HCT116 (cell line): ENCODE data around the gene NRTN. TPM values are rescaled to one million over a fixed set of nuclear protein-coding genes. Genes with fewer than 3 reads are reported as not detected.

Experiments
- ATAC-seq: fragments of 200-7000 bp; cut with Tn5 transposase; 2 replicates; pipeline ENCODE4 v1.9.1; 2020; ENCODE audit warnings: mild to moderate bottlenecking, moderate library complexity
- BruUV-seq: library from RNA; stranded (reverse); fragments of 400-500 nt; replicated peaks from 2 replicates; lab custom pipeline; 2021; lab: Mats Ljungman, UMichigan
- CTCF ChIA-PET: fragments of 300-600 bp; sonication (Branson Sonifier 250); formaldehyde crosslinking; loops from one replicate; lab custom pipeline; 2021; ENCODE audit warnings: antibody characterized with exemption; lab: Charles Lee
- POLR2A ChIA-PET: fragments of 300-600, 350-600 bp; sonication (Branson Sonifier 250); formaldehyde crosslinking; loops from one replicate; lab custom pipeline; 2021; ENCODE audit warnings: antibody characterized with exemption; lab: Charles Lee
- RAD21 ChIA-PET, 2 experiments: fragments of 300-600 bp; sonication (Branson Sonifier 250); formaldehyde crosslinking; loops; one replicate each; lab custom pipeline; 2023; ENCODE audit warnings: low total read pairs in 2 of 2; ENCODE audit not compliant: uncharacterized antibody in 2 of 2, unreplicated experiment in 2 of 2, low non-redundant PET in 1 of 2; lab: Charles Lee
- DNase-seq: peaks from one replicate; pipeline ENCODE4 v3.0.0-alpha.2; 2010; ENCODE audit warnings: low read depth, low spot score
- H2AFZ ChIP-seq: fragments of 200-600 bp; shearing (Covaris generic), sonication (generic); 2 replicates; pipeline ENCODE4 v1.6.1; 2017; ENCODE audit warnings: low read depth, mixed run types, mixed read lengths, antibody characterized with exemption, low read length; ENCODE audit not compliant: poor library complexity, severe bottlenecking
- H3K27ac ChIP-seq: 2 replicates; pipeline ENCODE4 v1.5.1; 2012; ENCODE audit warnings: low read depth, low read length
- H3K27me3 ChIP-seq: fragments of 200-600 bp; sonication (generic); 2 replicates; pipeline ENCODE4 v1.6.1; 2016; ENCODE audit warnings: mixed run types, low read length, mixed read lengths; ENCODE audit not compliant: insufficient read depth
- H3K36me3 ChIP-seq, 2 experiments: fragments of 200-500 bp in 1 of 2; fragments of 200-600 bp in 1 of 2; sonication (Bioruptor generic) in 1 of 2; sonication (generic) in 1 of 2; 2 replicates each; pipeline versions ENCODE4 v1.5.1 to v1.6.1; 2014 to 2016; ENCODE audit warnings: low read length in 2 of 2, inconsistent platforms in 1 of 2, mixed read lengths in 1 of 2, mixed run types in 1 of 2; ENCODE audit not compliant: insufficient read depth in 2 of 2, control insufficient read depth in 1 of 2
- H3K4me1 ChIP-seq, 2 experiments: fragments of 200-600 bp in 1 of 2; sonication (generic) in 1 of 2; 2 replicates each; pipeline versions ENCODE4 v1.5.1 to v1.6.1; 2012 to 2017; ENCODE audit warnings: low read length in 2 of 2, inconsistent platforms in 1 of 2, mild to moderate bottlenecking in 1 of 2, mixed read lengths in 1 of 2, mixed run types in 1 of 2, moderate library complexity in 1 of 2; ENCODE audit not compliant: insufficient read depth in 2 of 2, control insufficient read depth in 1 of 2
- H3K4me2 ChIP-seq: fragments of 200-600 bp; sonication (generic); 2 replicates; pipeline ENCODE4 v1.6.1; 2017; ENCODE audit warnings: mixed run types, low read length, mixed read lengths
- H3K4me3 ChIP-seq, 2 experiments: fragments of 200-600 bp in 1 of 2; sonication (generic) in 1 of 2; replicated peaks in 1 of 2; 2 replicates each; pipeline ENCODE4 v1.5.1; 2011 to 2016; ENCODE audit warnings: low read length in 2 of 2, control low read depth in 1 of 2, low read depth in 1 of 2, mild to moderate bottlenecking in 1 of 2, mixed read lengths in 1 of 2, mixed run types in 1 of 2
- H3K79me2 ChIP-seq: fragments of 200-600 bp; sonication (generic); 2 replicates; pipeline ENCODE4 v1.6.1; 2017; ENCODE audit warnings: mild to moderate bottlenecking, mixed run types, low read length, moderate library complexity, mixed read lengths; ENCODE audit not compliant: insufficient read depth
- H3K9ac ChIP-seq: fragments of 200-600 bp; sonication (generic); 2 replicates; pipeline ENCODE4 v1.6.1; 2016; ENCODE audit warnings: low read length, mixed read lengths
- H3K9me2 ChIP-seq: fragments of 200-600 bp; sonication (generic), shearing (Covaris generic); 2 replicates; pipeline ENCODE4 v1.6.1; 2017; ENCODE audit warnings: mixed run types, mild to moderate bottlenecking, moderate library complexity; ENCODE audit not compliant: insufficient read depth
- H3K9me3 ChIP-seq, 2 experiments: fragments of 200-500 bp in 1 of 2; fragments of 200-600 bp in 1 of 2; sonication (Bioruptor generic) in 1 of 2; sonication (generic) in 1 of 2; 2 replicates each; pipeline ENCODE4 v1.6.1; 2014 to 2017; ENCODE audit warnings: low read length in 2 of 2, mixed read lengths in 2 of 2, inconsistent platforms in 1 of 2, low read depth in 1 of 2, mild to moderate bottlenecking in 1 of 2, mixed run types in 1 of 2, moderate library complexity in 1 of 2; ENCODE audit not compliant: control insufficient read depth in 1 of 2, insufficient read depth in 1 of 2
- H4K20me1 ChIP-seq: fragments of 200-600 bp; sonication (generic), shearing (Covaris generic); 2 replicates; pipeline ENCODE4 v1.6.1; 2017; ENCODE audit warnings: mixed run types, mild to moderate bottlenecking, moderate library complexity; ENCODE audit not compliant: insufficient read depth
- FOSL1 ChIP-seq: IDR thresholded peaks from 2 replicates; pipeline ENCODE4 v1.6.1; 2012; ENCODE audit warnings: low read depth
- JUND ChIP-seq: IDR thresholded peaks from 2 replicates; pipeline ENCODE4 v1.6.1; 2012
- RAD21 ChIP-seq: IDR thresholded peaks from 2 replicates; pipeline ENCODE4 v1.6.1; 2012; ENCODE audit warnings: low read depth, mild to moderate bottlenecking
- SRF ChIP-seq: IDR thresholded peaks from 2 replicates; pipeline ENCODE4 v1.6.1; 2012; ENCODE audit warnings: low read depth
- TCF7L2 ChIP-seq: IDR thresholded peaks from 2 replicates; pipeline ENCODE4 v1.7.0; 2011; ENCODE audit warnings: borderline replicate concordance, inconsistent platforms; ENCODE audit not compliant: insufficient read depth, insufficient read length; ENCODE audit errors: extremely low read depth
- intact Hi-C: fragments of 100-400 bp; cut with micrococcal nuclease; formaldehyde crosslinking; loops from 2 replicates; pipeline ENCODE4 v1.10.0; 2022
- total RNA-seq: library from RNA; stranded (reverse); gene quantifications from one replicate; pipeline ENCODE4 v1.2.1, GENCODE V29; 2021; ENCODE audit not compliant: unreplicated experiment
- TF ChIP-seq, protein P1 (sequence below): IDR thresholded peaks from 2 replicates; pipeline ENCODE4 v1.6.1; 2011; ENCODE audit warnings: mild to moderate bottlenecking, low read length, moderate library complexity; ENCODE audit not compliant: insufficient replicate concordance; ENCODE audit errors: extremely low read depth

The NRTN gene
- total RNA-seq, 1 experiment from 2014 or later: 11.5 TPM

DNA sequence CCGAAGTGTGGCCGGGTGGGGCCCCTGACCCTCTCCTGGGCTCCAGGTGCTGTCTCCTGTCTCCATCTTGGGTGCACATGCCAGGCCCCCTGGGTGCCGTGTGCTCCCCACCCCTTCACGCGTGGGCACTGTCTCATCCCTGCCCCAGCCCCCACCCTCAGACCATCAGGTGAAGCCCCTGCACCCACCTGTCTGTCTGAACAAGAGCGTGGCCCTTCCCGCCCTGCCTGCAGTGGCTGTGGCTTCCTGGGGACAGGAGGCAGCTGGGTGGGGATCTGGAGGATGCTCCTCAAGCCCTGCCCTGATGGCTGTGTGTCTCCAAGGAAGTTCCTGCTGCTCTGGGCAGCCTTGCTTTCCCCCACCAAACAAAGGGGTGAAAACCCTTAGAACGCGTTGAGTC, 22.5 kb upstream of the NRTN start:
- no TSS peak for BruUV-seq
- H3K79me2 ChIP-seq: peaks cover 3% of the 10 kb centered on the region; the same call in 1 of the 2 replicates
- H3K27ac ChIP-seq: no peak overlapping the region
- POLR2A ChIA-PET: no interaction called here
- CTCF ChIA-PET: interaction anchor here (1.1 kb wide), 1 partner anchor 22 kb away, joined by 4 read pairs; no protein-coding TSS in a partner anchor
- H3K4me2 ChIP-seq: no peak overlapping the region
- RAD21 ChIA-PET: no interaction called here
- H3K4me1 ChIP-seq: no peaks in the 10 kb centered on the region
- TF ChIP-seq RAD21 (no peak), TCF7L2 (no peak), JUND (no peak), FOSL1 (no peak), SRF (no peak)
- TF ChIP-seq, protein P1, sequence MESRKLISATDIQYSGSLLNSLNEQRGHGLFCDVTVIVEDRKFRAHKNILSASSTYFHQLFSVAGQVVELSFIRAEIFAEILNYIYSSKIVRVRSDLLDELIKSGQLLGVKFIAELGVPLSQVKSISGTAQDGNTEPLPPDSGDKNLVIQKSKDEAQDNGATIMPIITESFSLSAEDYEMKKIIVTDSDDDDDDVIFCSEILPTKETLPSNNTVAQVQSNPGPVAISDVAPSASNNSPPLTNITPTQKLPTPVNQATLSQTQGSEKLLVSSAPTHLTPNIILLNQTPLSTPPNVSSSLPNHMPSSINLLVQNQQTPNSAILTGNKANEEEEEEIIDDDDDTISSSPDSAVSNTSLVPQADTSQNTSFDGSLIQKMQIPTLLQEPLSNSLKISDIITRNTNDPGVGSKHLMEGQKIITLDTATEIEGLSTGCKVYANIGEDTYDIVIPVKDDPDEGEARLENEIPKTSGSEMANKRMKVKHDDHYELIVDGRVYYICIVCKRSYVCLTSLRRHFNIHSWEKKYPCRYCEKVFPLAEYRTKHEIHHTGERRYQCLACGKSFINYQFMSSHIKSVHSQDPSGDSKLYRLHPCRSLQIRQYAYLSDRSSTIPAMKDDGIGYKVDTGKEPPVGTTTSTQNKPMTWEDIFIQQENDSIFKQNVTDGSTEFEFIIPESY: no peak
- H3K27me3 ChIP-seq: no peaks in the 10 kb centered on the region
- intact Hi-C loops: no loop called here
- H3K4me3 ChIP-seq: no peak overlapping the region
- no peaks in the 10 kb centered on the region for H4K20me1 ChIP-seq
- no peaks in the 10 kb centered on the region for H3K9me3 ChIP-seq
- H3K36me3 ChIP-seq: peaks cover 19 to 30% of the 10 kb centered on the region in 2 experiments; a peak in 3 of 4 replicates
- ATAC-seq: peak; percentile 19; the same call in 1 of the 2 replicates
- DNase-seq: no peak
- H2AFZ ChIP-seq: no peak overlapping the region
- no peak overlapping the region for H3K9ac ChIP-seq
- H3K9me2 ChIP-seq: no peaks in the 10 kb centered on the region
